K562 (cell line): Measurements from ENCODE around the gene ZNF334. TPM values are rescaled to one million over a fixed set of nuclear protein-coding genes. Genes with fewer than 3 reads are reported as not detected.

Experiments used
- ATAC-seq: fragments of 200-7000 bp; cut with Tn5 transposase; 3 replicates; pipeline ENCODE4 v1.9.1; 2020; ENCODE audit warnings: moderate library complexity
- BruUV-seq: library from RNA; stranded (reverse); fragments of 400-500 nt; replicated peaks from 2 replicates; lab custom pipeline; 2021; lab: Mats Ljungman, UMichigan
- CTCF ChIA-PET: fragments of 300-600 bp; formaldehyde crosslinking; extraction: SDS; loops from one replicate; lab custom pipeline; 2021; ENCODE audit warnings: low intra/inter-chr PET ratio; lab: Yijun Ruan, JAX
- POLR2A ChIA-PET: fragments of 300-600, 350-650 bp; sonication (Branson Sonifier 250); formaldehyde crosslinking; extraction: SDS; loops from one replicate; lab custom pipeline; 2021; ENCODE audit warnings: antibody characterized with exemption, inconsistent platforms; lab: Yijun Ruan, JAX
- DNase-seq, 4 experiments: peaks; one replicate each; pipeline versions ENCODE4 v3.0.0 to v3.0.0-alpha.2; 2011 to 2018; ENCODE audit warnings: low spot score in 3 of 4, mixed read lengths in 3 of 4; ENCODE audit errors: extremely low read depth in 1 of 4
- FAIRE-seq: peaks from 2 replicates; lab custom pipeline; 2011; peaks lifted over from hg19 to GRCh38; lab: Jason Lieb, UNC
- H2AFZ ChIP-seq: 2 replicates; pipeline ENCODE4 v1.6.0; 2011; ENCODE audit warnings: low read depth, low read length, control low read depth, inconsistent platforms
- H3K27ac ChIP-seq: fragments of 200-600 bp; 3 replicates; pipeline ENCODE4 v1.8.0; 2011; ENCODE audit warnings: low read depth, mild to moderate bottlenecking, control low read depth, inconsistent platforms, low read length, moderate library complexity, mixed read lengths; ENCODE audit errors: extremely low read depth
- H3K27me3 ChIP-seq, 2 experiments: fragments of 300-600 bp in 1 of 2; 2 replicates in 1 of 2; 3 replicates in 1 of 2; pipeline versions ENCODE4 v1.6.0 to v1.8.0; 2011; ENCODE audit warnings: inconsistent platforms in 2 of 2, low read length in 2 of 2, mild to moderate bottlenecking in 1 of 2, mixed read lengths in 1 of 2, moderate library complexity in 1 of 2; ENCODE audit not compliant: control insufficient read depth in 2 of 2, insufficient read depth in 2 of 2
- H3K36me3 ChIP-seq: fragments of 300-600 bp; 3 replicates; pipeline ENCODE4 v1.8.0; 2011; ENCODE audit warnings: mild to moderate bottlenecking, low read length, inconsistent platforms; ENCODE audit not compliant: control insufficient read depth, insufficient read depth
- H3K4me1 ChIP-seq, 2 experiments: fragments of 200-600 bp in 1 of 2; replicated peaks in 1 of 2; 2 replicates in 1 of 2; 3 replicates in 1 of 2; pipeline versions ENCODE4 v1.5.1 to v1.8.0; 2011; ENCODE audit warnings: inconsistent platforms in 2 of 2, low read length in 2 of 2, mild to moderate bottlenecking in 1 of 2, mixed read lengths in 1 of 2, moderate library complexity in 1 of 2; ENCODE audit not compliant: control insufficient read depth in 2 of 2, insufficient read depth in 2 of 2
- H3K4me2 ChIP-seq: 2 replicates; pipeline ENCODE4 v1.6.1; 2011; ENCODE audit warnings: low read length, control low read depth, inconsistent platforms, mixed read lengths; ENCODE audit not compliant: insufficient read depth
- H3K4me3 ChIP-seq: fragments of 200-600 bp; sonication (generic), shearing (Covaris generic); 2 replicates; pipeline ENCODE4 v1.5.1; 2016; ENCODE audit warnings: control low read depth, inconsistent platforms
- H3K79me2 ChIP-seq: fragments of 200-600 bp; 3 replicates; pipeline ENCODE4 v1.8.0; 2011; ENCODE audit warnings: low read length, inconsistent platforms; ENCODE audit not compliant: control insufficient read depth, insufficient read depth
- H3K9ac ChIP-seq, 2 experiments: 2 replicates each; pipeline versions ENCODE4 v1.6.0 to v1.6.1; 2011; ENCODE audit warnings: low read depth in 2 of 2, low read length in 2 of 2, control low read depth in 1 of 2, inconsistent platforms in 1 of 2, mild to moderate bottlenecking in 1 of 2, mixed read lengths in 1 of 2; ENCODE audit not compliant: insufficient read depth in 1 of 2
- H3K9me1 ChIP-seq: one replicate; pipeline ENCODE4 v1.6.0; 2011; ENCODE audit warnings: inconsistent platforms, mild to moderate bottlenecking, low read length, moderate library complexity; ENCODE audit not compliant: control insufficient read depth, insufficient read depth
- H3K9me3 ChIP-seq: replicated peaks from 2 replicates; pipeline ENCODE4 v1.5.1; 2011; ENCODE audit warnings: low read depth, low read length, inconsistent platforms; ENCODE audit not compliant: control insufficient read depth, insufficient read depth
- H4K20me1 ChIP-seq: replicated peaks from 2 replicates; pipeline ENCODE4 v1.6.1; 2011; ENCODE audit warnings: low read length, inconsistent platforms, mixed read lengths; ENCODE audit not compliant: control insufficient read depth, insufficient read depth
- CHD2 ChIP-seq: IDR thresholded peaks from 2 replicates; pipeline ENCODE4 v1.6.1; 2011; ENCODE audit warnings: low read depth, low read length
- CHD4 ChIP-seq: fragments of 200-600 bp; sonication (generic); IDR thresholded peaks from 3 replicates; pipeline ENCODE4 v1.6.1; 2012; ENCODE audit warnings: low read depth, mild to moderate bottlenecking, mixed read lengths, low read length, inconsistent platforms; ENCODE audit not compliant: insufficient read depth, insufficient replicate concordance, poor library complexity, severe bottlenecking
- ZNF316 ChIP-seq: fragments of 450-650 bp; IDR thresholded peaks from 2 replicates; pipeline ENCODE4 v1.6.1; 2016
- WGBS: fragments of 100-300 bp; shearing (Covaris generic); methylation state at CpG from one replicate; pipeline ENCODE4 v1.1.6; 2016; ENCODE audit warnings: low coverage, mixed read lengths; ENCODE audit not compliant: insufficient coverage; ENCODE audit errors: missing lambda C conversion rate; 5-methylcytosine and 5-hydroxymethylcytosine counted together
- in situ Hi-C: fragments of 300-500 bp; cut with MboI; formaldehyde crosslinking; loops from 4 replicates; pipeline ENCODE4 v1.15.0; 2018; ENCODE audit warnings: inconsistent platforms, mixed read lengths
- intact Hi-C: fragments of 100-400 bp; cut with micrococcal nuclease; formaldehyde crosslinking; loops from 2 replicates; pipeline ENCODE4 v1.14.2; 2022
- polyA plus RNA-seq, 8 experiments: library from polyadenylated mRNA; depleted of rRNA in 4 of 8; stranded (reverse) in 5 of 8; unstranded in 3 of 8; fragments of >200 nt; fragmentation: Nextera tagmentation in 2 of 8; fragmentation: Illumina TruSeq in 1 of 8; extraction: Ambion mirVana in 2 of 8; extraction: Trizol in 1 of 8; gene quantifications; 2 replicates each; pipeline versions ENCODE4 v1.2.1 to v1.2.3, GENCODE V29; 2011 to 2014; ENCODE audit warnings: inconsistent platforms in 1 of 8, missing spikeins in 1 of 8
- total RNA-seq, 7 experiments: library from RNA; depleted of rRNA in 6 of 7; stranded (reverse); fragments of >200 nt in 6 of 7; fragmentation: Illumina TruSeq in 2 of 7; extraction: Trizol in 2 of 7; gene quantifications; 2 replicates each; pipeline versions ENCODE4 v1.2.1 to v1.2.3, GENCODE V29; 2011 to 2021; ENCODE audit warnings: low replicate concordance in 1 of 7
- TF ChIP-seq, protein P1 (sequence below), 2 experiments: fragments of 450-650 bp in 1 of 2; sonication (generic) in 1 of 2; formaldehyde crosslinking in 1 of 2; IDR thresholded peaks in 1 of 2; conservative IDR thresholded peaks in 1 of 2; 2 replicates each; pipeline versions ENCODE4 v1.6.1 to v1.8.1; 2016 to 2023; ENCODE audit warnings: mild to moderate bottlenecking in 2 of 2, moderate library complexity in 2 of 2, inconsistent platforms in 1 of 2, missing genetic modification reagents in 1 of 2

Gene ZNF334
- total and polyA plus RNA-seq, 9 of the 15 experiments (the other 6 are each of a cell fraction or from before 2014, with no cell fraction given): 0.06 to 0.27 (median 0.21) TPM; not detected in 1

DNA sequence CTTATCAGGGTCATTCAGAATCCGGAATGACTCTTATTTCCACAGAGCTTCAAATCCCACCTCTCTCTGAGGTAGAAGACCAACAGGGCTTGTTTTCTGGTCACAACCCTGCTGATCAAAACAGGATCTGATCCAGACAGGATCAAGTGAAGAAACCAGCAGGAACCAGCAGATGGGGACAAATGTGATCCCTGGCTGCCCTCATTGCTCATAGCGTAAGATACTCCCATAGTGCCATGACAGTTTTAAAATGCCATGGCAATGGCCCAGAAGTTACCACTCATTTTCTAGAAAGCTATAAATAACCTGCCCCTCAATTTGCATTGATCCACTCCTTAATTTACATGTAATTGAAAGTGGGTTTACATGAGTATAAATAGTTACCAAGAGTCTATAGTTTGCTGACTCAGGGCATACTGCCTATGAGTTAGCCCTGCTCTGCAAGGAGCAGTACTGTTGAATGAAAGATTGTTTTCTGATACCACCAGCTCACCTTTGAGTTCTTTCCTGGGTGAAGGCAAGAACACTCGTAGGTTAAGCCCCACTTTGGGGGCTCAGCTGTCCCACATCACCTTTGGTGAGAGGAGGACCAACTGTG is 6.2 kb upstream of the ZNF334 start:
- WGBS: 4% methylated on average over 3 of the region's 3 CpGs
- no peaks in the 10 kb centered on the region for H3K36me3 ChIP-seq
- intact Hi-C loops: loop anchor here (5.0 kb wide), 1 partner anchor 183 kb away; no protein-coding TSS in a partner anchor

DNA sequence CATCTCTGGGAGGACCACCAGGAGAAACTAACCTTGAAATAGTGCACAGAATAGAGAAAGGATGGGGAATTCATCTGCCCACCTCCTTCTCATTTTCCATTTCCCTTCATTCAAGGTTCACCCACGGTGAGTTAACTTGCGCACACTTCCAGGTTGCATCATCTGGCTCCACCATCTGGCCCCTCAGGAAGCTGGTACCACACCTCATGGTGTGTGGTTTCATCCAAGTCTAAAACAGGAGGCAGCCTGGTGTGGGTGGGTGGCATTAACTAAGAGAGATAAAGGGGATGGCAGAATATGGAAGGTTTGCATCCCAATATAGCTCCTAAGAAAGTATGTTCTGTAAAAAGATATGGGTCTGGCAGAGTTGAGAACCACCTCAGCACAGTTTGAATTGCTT is 3.8 kb downstream of the ZNF334 start:
- POLR2A ChIA-PET: no interaction called here
- Histone ChIP-seq H3K4me1 (peaks cover 0 to 7% of the 10 kb centered on the region in 2 experiments; a peak in 2 of 5 replicates), H3K27ac (no peak overlapping the region), H3K9me3 (no peaks in the 10 kb centered on the region), H2AFZ (no peak overlapping the region), H3K79me2 (no peaks in the 10 kb centered on the region), H3K4me3 (no peak overlapping the region), H3K4me2 (no peak overlapping the region), H3K9ac (no peak overlapping the region), H3K36me3 (no peaks in the 10 kb centered on the region), H3K9me1 (no peaks in the 10 kb centered on the region), H3K27me3 (peaks cover 0 to 4% of the 10 kb centered on the region in 2 experiments; a peak in 1 of 5 replicates), H4K20me1 (no peaks in the 10 kb centered on the region; the same call in 1 of the 2 replicates)
- DNase-seq: no peak
- ATAC-seq: no peak
- FAIRE-seq: no peak
- no TSS peak for BruUV-seq
- in situ Hi-C loops (no loop called here), intact Hi-C loops (no loop called here)
- TF ChIP-seq CHD2: no peak
- TF ChIP-seq, protein P1, sequence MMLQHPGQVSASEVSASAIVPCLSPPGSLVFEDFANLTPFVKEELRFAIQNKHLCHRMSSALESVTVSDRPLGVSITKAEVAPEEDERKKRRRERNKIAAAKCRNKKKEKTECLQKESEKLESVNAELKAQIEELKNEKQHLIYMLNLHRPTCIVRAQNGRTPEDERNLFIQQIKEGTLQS (IDR thresholded peaks at IDR 0.05): 0 out of 2 replicates have a peak, but pooled peaks have one; percentile 16
- TF ChIP-seq, protein P1 (CRISPR knock-in tag; conservative IDR thresholded peaks at IDR 0.05): no peak
- 14% methylated on average over 2 of the region's 2 CpGs for WGBS
- CTCF ChIA-PET: no interaction called here

More for the DNA sequence above, 6.2 kb upstream of the ZNF334 start:
- no peaks in the 10 kb centered on the region for H4K20me1 ChIP-seq
- H3K9ac ChIP-seq: no peak overlapping the region
- FAIRE-seq: no peak
- no peak for DNase-seq
- no peaks in the 10 kb centered on the region for H3K9me1 ChIP-seq
- H3K27me3 ChIP-seq: no peaks in the 10 kb centered on the region; a peak in 1 of 5 replicates
- H3K4me3 ChIP-seq: no peak overlapping the region
- no peak overlapping the region for H3K4me2 ChIP-seq
- no peak overlapping the region for H3K27ac ChIP-seq
- no TSS peak for BruUV-seq
- no peaks in the 10 kb centered on the region for H3K4me1 ChIP-seq
- ATAC-seq: no peak
- no peak overlapping the region for H2AFZ ChIP-seq
- ChIA-PET CTCF (no interaction called here), POLR2A (interaction anchor here (0.6 kb wide), 1 partner anchor 96 kb away, joined by 3 read pairs; no protein-coding TSS in a partner anchor)
- no peaks in the 10 kb centered on the region for H3K9me3 ChIP-seq
- in situ Hi-C loops: no loop called here
- no peaks in the 10 kb centered on the region for H3K79me2 ChIP-seq
- TF ChIP-seq ZNF316 (peak; percentile 39; the same call in 1 of the 2 replicates), CHD4 (no peak)
